ENCODE data around the gene FGF7.
"Not testable (repeated sequence)": the region's sequence is repeated elsewhere in the genome, so short reads cannot be mapped to it uniquely, and the experiment has no call there.

Gene FGF7

GRCh38 chr15:49423021-49423420, at the start of gene FGF7:
FGF7 (plus strand) TSS chr15:49423242; CDS start chr15:49424298, 1,056 bp downstream.
- peaks cover 3% of the 10 kb centered on the region for H3K27me3 Mint-ChIP-seq
- H3K4me3 Mint-ChIP-seq: no peak within 1 kb of the TSS
- H3K36me3 Mint-ChIP-seq: no peaks in the 10 kb centered on the region
- ATAC-seq (ENCODE audit: low read depth) (no peak), DNase-seq (ENCODE audit: low spot score in 2 of 2) (no peak)
- H3K9me3 Mint-ChIP-seq: no peaks in the 10 kb centered on the region
- H3K4me1 Mint-ChIP-seq: peaks cover 4% of the 10 kb centered on the region
- peak within 1 kb of the TSS; percentile 86 for H3K27ac Mint-ChIP-seq

DNA sequence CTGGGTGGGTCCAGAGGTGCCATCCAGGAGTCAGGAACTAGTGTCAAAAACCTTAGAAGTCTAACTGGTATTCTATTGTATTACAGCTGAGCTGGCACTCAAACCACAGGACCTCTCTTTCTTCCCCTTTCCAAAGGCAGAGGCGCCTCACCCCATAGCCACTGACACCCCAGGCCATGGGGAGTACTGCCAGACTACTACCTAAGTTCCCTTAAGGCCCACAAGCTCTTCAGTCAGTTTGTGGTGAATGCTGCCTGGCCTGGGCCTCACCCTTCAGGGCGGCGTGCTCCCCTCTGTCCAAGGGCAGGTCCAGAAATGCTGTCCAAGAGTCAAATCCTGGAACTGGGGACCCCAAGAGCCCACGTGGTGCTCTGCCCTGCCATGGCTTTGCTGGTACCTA, 43.0 kb upstream of the FGF7 start:
- Mint-ChIP-seq H3K4me3 (no peak overlapping the region), H3K4me1 (no peaks in the 10 kb centered on the region), H3K9me3 (no peaks in the 10 kb centered on the region), H3K27me3 (no peaks in the 10 kb centered on the region), H3K36me3 (no peaks in the 10 kb centered on the region), H3K27ac (no peak overlapping the region)
- ATAC-seq (ENCODE audit: low read depth) (no peak), DNase-seq (ENCODE audit: low spot score in 2 of 2) (no peak)

DNA sequence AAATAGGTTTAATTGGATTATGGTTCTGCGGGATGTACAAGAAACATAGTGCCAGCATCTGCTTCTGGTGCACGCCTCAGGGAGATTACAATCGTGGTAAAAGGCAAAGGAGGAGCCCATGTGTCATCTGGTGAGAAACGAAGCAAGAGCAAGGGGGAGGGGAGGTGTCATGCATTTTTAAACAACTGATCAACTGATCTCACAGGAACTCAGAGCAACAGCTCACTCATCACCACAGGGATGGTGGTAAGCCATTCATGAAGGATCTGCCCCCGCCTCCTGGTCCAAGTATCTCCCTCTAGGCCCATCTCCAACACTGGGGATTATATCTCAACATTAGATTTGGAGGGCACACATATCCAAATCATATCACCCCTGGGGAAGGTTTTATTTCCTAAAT, 42.1 kb upstream of the FGF7 start:
- H3K9me3 Mint-ChIP-seq: no peaks in the 10 kb centered on the region
- H3K4me1 Mint-ChIP-seq: no peaks in the 10 kb centered on the region
- no peak overlapping the region for H3K4me3 Mint-ChIP-seq
- ATAC-seq (ENCODE audit: low read depth) (no peak), DNase-seq (ENCODE audit: low spot score in 2 of 2) (no peak)
- H3K36me3 Mint-ChIP-seq: no peaks in the 10 kb centered on the region
- H3K27ac Mint-ChIP-seq: no peak overlapping the region
- no peaks in the 10 kb centered on the region for H3K27me3 Mint-ChIP-seq

DNA sequence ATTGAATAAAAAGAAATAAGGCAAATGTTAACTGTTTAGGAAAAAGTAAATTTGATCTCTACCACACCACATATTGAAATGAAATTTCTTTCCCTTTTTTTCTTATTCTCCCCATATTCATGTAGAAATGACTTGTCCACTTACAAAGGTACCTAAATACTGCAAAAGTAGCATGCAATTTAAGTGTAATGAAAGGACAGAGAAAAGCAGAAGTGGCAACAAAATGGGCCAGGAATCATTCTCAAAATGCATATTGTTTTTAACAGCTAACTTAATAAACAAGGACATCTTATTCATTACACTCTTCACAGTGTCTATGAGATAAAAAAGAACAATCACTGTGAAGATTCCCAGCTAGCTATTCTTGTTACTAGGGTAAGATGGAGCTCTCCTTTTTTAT, 40.6 kb upstream of the FGF7 start:
- Mint-ChIP-seq H3K4me1 (peaks cover 1% of the 10 kb centered on the region), H3K4me3 (no peak overlapping the region), H3K36me3 (no peaks in the 10 kb centered on the region), H3K27ac (no peak overlapping the region), H3K27me3 (no peaks in the 10 kb centered on the region), H3K9me3 (no peaks in the 10 kb centered on the region)
- ATAC-seq (ENCODE audit: low read depth) (no peak), DNase-seq (ENCODE audit: low spot score in 2 of 2) (no peak)

GRCh38 chr15:49383266-49383665, 39.8 kb upstream of the FGF7 start:
- no peak for ATAC-seq (ENCODE audit: low read depth)
- DNase-seq (ENCODE audit: low spot score in 2 of 2): no peak
- Mint-ChIP-seq H3K4me3 (no peak overlapping the region), H3K9me3 (no peaks in the 10 kb centered on the region), H3K36me3 (no peaks in the 10 kb centered on the region), H3K4me1 (peaks cover 4% of the 10 kb centered on the region), H3K27me3 (no peaks in the 10 kb centered on the region), H3K27ac (no peak overlapping the region)

- Mint-ChIP-seq H3K4me1 (peaks cover 4% of the 10 kb centered on the region), H3K27me3 (peaks cover 3% of the 10 kb centered on the region), H3K9me3 (no peaks in the 10 kb centered on the region), H3K36me3 (no peaks in the 10 kb centered on the region), H3K27ac (no peak overlapping the region), H3K4me3 (no peak overlapping the region)
- no peak for DNase-seq (ENCODE audit: low spot score in 2 of 2)
- ATAC-seq (ENCODE audit: low read depth): peak; percentile 63
These were observed 35.6 kb upstream of the FGF7 start for GRCh38 chr15:49387471-49387870.

DNA sequence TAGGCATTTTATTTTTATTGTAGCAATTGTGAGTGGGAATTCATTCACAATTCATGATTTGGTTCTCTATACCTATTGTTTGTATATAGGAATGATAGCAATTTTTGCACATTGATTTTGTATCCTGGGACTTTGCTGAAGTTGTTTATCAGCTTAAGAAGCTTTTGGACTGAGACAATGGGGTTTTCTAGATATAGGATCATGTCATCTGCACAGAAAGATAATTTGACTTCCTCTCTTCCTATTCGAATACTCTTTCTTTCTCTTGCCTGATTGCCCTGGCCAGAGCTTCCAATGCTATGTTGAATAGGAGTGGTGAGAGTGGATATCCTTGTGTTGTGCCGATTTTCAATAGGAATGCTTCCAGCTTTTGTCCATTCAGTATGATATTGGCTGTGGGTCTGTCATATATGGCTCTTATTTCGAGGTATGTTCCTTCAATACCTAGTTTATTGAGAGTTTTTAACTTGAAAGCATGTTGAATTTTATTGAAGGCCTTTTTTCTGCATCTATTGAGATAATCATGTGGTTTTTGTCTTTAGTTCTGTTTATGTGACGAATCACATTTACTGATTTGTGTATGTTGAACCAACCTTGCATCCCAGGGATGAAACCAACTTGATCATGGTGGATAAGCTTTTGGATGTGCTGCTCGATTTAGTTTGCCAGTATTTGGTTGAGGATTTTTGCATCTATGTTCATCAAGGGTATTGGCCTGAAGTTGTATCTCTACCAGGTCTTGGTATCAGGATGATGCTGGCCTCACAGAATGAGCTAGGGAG, 20.3 kb upstream of the FGF7 start:
- H3K4me1 Mint-ChIP-seq; H3K27ac Mint-ChIP-seq; H3K27me3 Mint-ChIP-seq; DNase-seq (ENCODE audit: low spot score in 2 of 2); H3K36me3 Mint-ChIP-seq; H3K9me3 Mint-ChIP-seq; ATAC-seq (ENCODE audit: low read depth); H3K4me3 Mint-ChIP-seq: not testable (repeated sequence)

GRCh38 chr15:49406352-49407118, 16.5 kb upstream of the FGF7 start:
- no peaks in the 10 kb centered on the region for H3K4me1 Mint-ChIP-seq
- ATAC-seq (ENCODE audit: low read depth) (no peak), DNase-seq (ENCODE audit: low spot score in 2 of 2) (no peak)
- H3K27ac Mint-ChIP-seq: no peak overlapping the region
- H3K36me3 Mint-ChIP-seq: no peaks in the 10 kb centered on the region
- H3K9me3 Mint-ChIP-seq: peaks cover 3% of the 10 kb centered on the region
- H3K4me3 Mint-ChIP-seq: no peak overlapping the region
- peaks cover 11% of the 10 kb centered on the region for H3K27me3 Mint-ChIP-seq

DNA sequence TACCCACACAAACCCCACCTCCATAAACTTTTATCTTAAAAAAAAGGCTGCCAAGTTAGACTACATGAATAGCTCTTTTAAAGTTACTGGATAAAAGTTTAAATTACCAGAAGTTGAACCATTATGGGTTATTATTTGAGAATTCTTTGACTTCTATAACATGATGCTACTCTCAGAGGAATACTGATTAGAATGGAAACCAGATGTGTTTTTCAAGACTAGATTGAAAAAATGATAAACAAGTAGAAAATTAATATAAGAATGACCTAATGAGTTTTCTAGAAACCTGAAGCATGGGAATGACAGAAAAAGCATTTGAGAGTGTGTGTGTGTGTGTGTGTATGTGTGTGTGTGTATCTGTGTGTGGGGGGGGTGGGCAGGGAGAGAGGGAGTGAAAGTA, 12.4 kb upstream of the FGF7 start:
- H3K27me3 Mint-ChIP-seq: peaks cover 22% of the 10 kb centered on the region
- no peak overlapping the region for H3K4me3 Mint-ChIP-seq
- ATAC-seq (ENCODE audit: low read depth): no peak

GRCh38 chr15:49412797-49413196, 10.2 kb upstream of the FGF7 start:
- Mint-ChIP-seq H3K36me3 (peaks cover 2% of the 10 kb centered on the region), H3K4me3 (no peak overlapping the region), H3K27ac (no peak overlapping the region), H3K9me3 (no peaks in the 10 kb centered on the region), H3K27me3 (peaks cover 25% of the 10 kb centered on the region), H3K4me1 (no peaks in the 10 kb centered on the region)
- ATAC-seq (ENCODE audit: low read depth): no peak
- DNase-seq (ENCODE audit: low spot score in 2 of 2): no peak

More for the DNA sequence above, 12.4 kb upstream of the FGF7 start:
- Mint-ChIP-seq H3K27ac (no peak overlapping the region), H3K36me3 (peaks cover 2% of the 10 kb centered on the region), H3K9me3 (no peaks in the 10 kb centered on the region), H3K4me1 (no peaks in the 10 kb centered on the region)
- no peak for DNase-seq (ENCODE audit: low spot score in 2 of 2)

GRCh38 chr15:49415149-49415548, 7.9 kb upstream of the FGF7 start:
- Mint-ChIP-seq H3K27me3 (peaks cover 20% of the 10 kb centered on the region), H3K9me3 (no peaks in the 10 kb centered on the region), H3K36me3 (peaks cover 2% of the 10 kb centered on the region), H3K4me3 (no peak overlapping the region), H3K4me1 (no peaks in the 10 kb centered on the region), H3K27ac (no peak overlapping the region)
- DNase-seq (ENCODE audit: low spot score in 2 of 2) (no peak), ATAC-seq (ENCODE audit: low read depth) (no peak)

DNA sequence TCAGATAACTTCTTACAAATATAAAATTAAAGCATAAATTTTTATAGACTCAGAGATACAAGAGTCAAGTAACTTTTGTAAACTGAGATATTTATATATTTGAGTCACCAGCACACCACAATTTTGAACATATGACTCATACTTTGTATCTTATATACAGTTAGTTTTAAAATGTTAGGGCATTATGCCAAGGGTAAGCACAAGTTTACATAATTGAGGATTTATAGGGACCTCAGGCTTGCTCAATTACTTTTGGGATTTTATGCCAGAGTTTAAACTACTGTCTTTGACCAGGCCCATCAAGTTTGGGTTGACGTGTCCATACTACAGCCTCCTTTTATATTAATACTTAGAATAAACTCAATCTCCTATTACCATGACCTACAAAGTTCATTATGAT, 7.4 kb upstream of the FGF7 start:
- Mint-ChIP-seq H3K4me3 (no peak overlapping the region), H3K27ac (no peak overlapping the region), H3K27me3 (peaks cover 18% of the 10 kb centered on the region), H3K36me3 (peaks cover 2% of the 10 kb centered on the region), H3K9me3 (no peaks in the 10 kb centered on the region), H3K4me1 (no peaks in the 10 kb centered on the region)
- no peak for ATAC-seq (ENCODE audit: low read depth)
- DNase-seq (ENCODE audit: low spot score in 2 of 2): no peak

- Mint-ChIP-seq H3K27me3 (peaks cover 10% of the 10 kb centered on the region), H3K4me1 (peaks cover 4% of the 10 kb centered on the region), H3K27ac (no peak overlapping the region), H3K4me3 (no peak overlapping the region), H3K9me3 (no peaks in the 10 kb centered on the region), H3K36me3 (no peaks in the 10 kb centered on the region)
- DNase-seq (ENCODE audit: low spot score in 2 of 2) (no peak), ATAC-seq (ENCODE audit: low read depth) (no peak)
These were observed 4.2 kb upstream of the FGF7 start for GRCh38 chr15:49418811-49419210.

DNA sequence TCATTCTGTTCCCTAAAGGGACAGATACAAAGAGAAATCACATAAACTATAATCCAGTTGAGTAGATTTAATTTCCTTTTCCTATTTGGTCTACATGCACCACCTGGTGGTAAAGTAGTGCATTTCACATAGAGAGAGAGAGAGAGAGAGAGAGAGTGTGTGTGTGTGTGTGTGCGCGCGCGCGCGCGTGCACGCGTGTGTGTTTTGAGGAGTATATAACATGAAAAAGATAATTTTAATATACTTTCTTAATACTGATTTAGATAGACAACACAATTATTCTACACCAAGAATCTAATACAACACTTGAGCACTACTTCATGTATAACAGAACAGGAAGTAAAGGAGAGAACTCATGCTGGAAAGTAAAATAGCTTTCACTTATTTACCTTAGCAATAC, 1.1 kb upstream of the FGF7 start:
- peak overlapping the region; percentile 86 for H3K27ac Mint-ChIP-seq
- peaks cover 3% of the 10 kb centered on the region for H3K27me3 Mint-ChIP-seq
- H3K36me3 Mint-ChIP-seq: no peaks in the 10 kb centered on the region
- ATAC-seq (ENCODE audit: low read depth): peak; percentile 60
- H3K4me1 Mint-ChIP-seq: peaks cover 4% of the 10 kb centered on the region
- peak overlapping the region; percentile 52 for H3K4me3 Mint-ChIP-seq
- H3K9me3 Mint-ChIP-seq: no peaks in the 10 kb centered on the region
- DNase-seq (ENCODE audit: low spot score in 2 of 2): peak; percentile 18 to 30
